ENCODE data around the gene FLRT2.

- TF ChIP-seq POLR2AphosphoS5 (IDR thresholded peaks at IDR 0.05; ENCODE audit: low read depth, low read length) (no peak), SIN3A (IDR thresholded peaks at IDR 0.05; ENCODE audit: borderline replicate concordance, insufficient read depth, low read length) (no peak), REST (IDR thresholded peaks at IDR 0.05; ENCODE audit: insufficient read depth in 1 of 2, low read depth in 2 of 2, low read length in 2 of 2) (no peak)
Measured at GRCh38 chr14:85483037-85483436, 46.9 kb upstream of the FLRT2 start.
